Measurements from ENCODE around the gene KRT17. TPM values are rescaled to one million over a fixed set of nuclear protein-coding genes. Genes with fewer than 3 reads are reported as not detected.
"Not testable (repeated sequence)": the region's sequence is repeated elsewhere in the genome, so short reads cannot be mapped to it uniquely, and the experiment has no call there.

The KRT17 gene
- total RNA-seq, 1 donor = 14.7 TPM

- peak; percentile 62 for DNase-seq (ENCODE audit: low read depth)
- H3K4me3 ChIP-seq (ENCODE audit: low read depth, low read length) = peak overlapping the region; percentile 52
- peak; percentile 85 for TF ChIP-seq CTCF (IDR thresholded peaks at IDR 0.05; ENCODE audit: insufficient read depth, low read depth, low read length)
Observed at GRCh38 chr17:41647940-41648410, 23.6 kb upstream of the KRT17 start.

- H3K4me3 ChIP-seq (ENCODE audit: low read depth, low read length) = no peak overlapping the region
- TF ChIP-seq CTCF (IDR thresholded peaks at IDR 0.05; ENCODE audit: insufficient read depth, low read depth, low read length) = no peak
- DNase-seq (ENCODE audit: low read depth) = no peak
Observed at GRCh38 chr17:41647038-41647813, 22.9 kb upstream of the KRT17 start.

- DNase-seq (ENCODE audit: low read depth) = no peak
- no peak overlapping the region for H3K4me3 ChIP-seq (ENCODE audit: low read depth, low read length)
- TF ChIP-seq CTCF (IDR thresholded peaks at IDR 0.05; ENCODE audit: insufficient read depth, low read depth, low read length) = no peak
Observed at GRCh38 chr17:41642252-41643156, 18.1 kb upstream of the KRT17 start.

GRCh38 chr17:41640596-41640995, 16.2 kb upstream of the KRT17 start:
- not testable (repeated sequence) for DNase-seq (ENCODE audit: low read depth); H3K4me3 ChIP-seq (ENCODE audit: low read depth, low read length)

- DNase-seq (ENCODE audit: low read depth) = no peak
Observed at GRCh38 chr17:41639492-41640473, 15.4 kb upstream of the KRT17 start.

GRCh38 chr17:41638941-41639340, 14.6 kb upstream of the KRT17 start:
- no peak overlapping the region for H3K4me3 ChIP-seq (ENCODE audit: low read depth, low read length)
- TF ChIP-seq CTCF (IDR thresholded peaks at IDR 0.05; ENCODE audit: insufficient read depth, low read depth, low read length) = no peak
- DNase-seq (ENCODE audit: low read depth) = no peak

More at GRCh38 chr17:41639492-41640473, 15.4 kb upstream of the KRT17 start:
- TF ChIP-seq CTCF (IDR thresholded peaks at IDR 0.05; ENCODE audit: insufficient read depth, low read depth, low read length) = no peak
- no peak overlapping the region for H3K4me3 ChIP-seq (ENCODE audit: low read depth, low read length)

Data from fibroblast of villous mesenchyme (primary cell).